ENCODE measurements around the gene CETN1.

DNA sequence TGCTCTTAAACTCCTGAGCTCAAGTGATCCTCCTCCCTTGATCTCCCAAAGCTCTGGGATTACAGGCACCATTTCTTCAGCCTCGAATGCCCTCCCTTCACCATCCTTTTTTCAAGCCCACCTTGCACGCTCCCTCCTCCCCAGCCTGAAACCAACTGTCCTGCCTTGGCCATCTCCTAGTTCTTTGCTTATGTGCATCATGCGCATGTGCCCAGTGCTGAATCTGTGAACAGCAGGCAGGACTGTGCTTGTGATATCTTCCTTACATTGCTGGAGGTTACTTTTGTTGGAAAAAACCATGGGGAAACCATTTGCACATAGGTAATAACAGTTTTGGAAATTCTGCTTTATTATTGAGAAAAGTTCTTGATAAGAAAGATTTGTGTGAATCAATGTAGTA lies 30.2 kb upstream of the CETN1 start:
- TF ChIP-seq SMAD1 (CRISPR knock-in tag; IDR thresholded peaks at IDR 0.05; ENCODE audit: borderline replicate concordance, low read depth) = no peak
- no peak for TF ChIP-seq MAX (IDR thresholded peaks at IDR 0.05)
- TF ChIP-seq ZNF792 (CRISPR knock-in tag; IDR thresholded peaks at IDR 0.05) = no peak

All from HepG2 (cell line).